Endothelial cell of umbilical vein (primary cell): Measurements from ENCODE around the gene ADM5. TPM values are rescaled to one million over a fixed set of nuclear protein-coding genes. Genes with fewer than 3 reads are reported as not detected.
A peak's percentile ranks its signal among the peaks of the same experiment; 100 is the strongest.

Experiments
- BruUV-seq: library from RNA; stranded (reverse); fragments of 400-500 nt; replicated peaks from 2 replicates; lab custom pipeline; 2021; lab: Mats Ljungman, UMichigan
- CTCF ChIA-PET: fragments of 300-600, 350-600 bp; sonication (Branson Sonifier 250); formaldehyde crosslinking; loops from one replicate; lab custom pipeline; 2021; ENCODE audit warnings: antibody characterized with exemption, inconsistent platforms; lab: Charles Lee
- POLR2A ChIA-PET: fragments of 300-600, 350-600 bp; sonication (Branson Sonifier 250); formaldehyde crosslinking; loops from one replicate; lab custom pipeline; 2021; ENCODE audit warnings: antibody characterized with exemption, inconsistent platforms; lab: Charles Lee
- DNase-seq: peaks from one replicate; pipeline ENCODE4 v3.0.0-alpha.2; 2011; ENCODE audit warnings: low read depth, low spot score
- FAIRE-seq: peaks from 2 replicates; lab custom pipeline; 2011; peaks lifted over from hg19 to GRCh38; lab: Jason Lieb, UNC
- H2AFZ ChIP-seq: 2 replicates; pipeline ENCODE4 v1.6.0; 2012; ENCODE audit warnings: low read depth, low read length, control low read depth, inconsistent platforms
- H3K27ac ChIP-seq: 2 replicates; pipeline ENCODE4 v1.5.1; 2011; ENCODE audit warnings: low read depth, mild to moderate bottlenecking, control low read depth, low read length, moderate library complexity; ENCODE audit not compliant: insufficient read depth
- H3K27me3 ChIP-seq, 2 experiments: 2 replicates each; pipeline versions ENCODE4 v1.6.0 to v1.6.1; 2011; ENCODE audit warnings: low read length in 2 of 2, mixed read lengths in 1 of 2; ENCODE audit not compliant: control insufficient read depth in 2 of 2, insufficient read depth in 2 of 2
- H3K36me3 ChIP-seq, 2 experiments: 2 replicates in 1 of 2; 3 replicates in 1 of 2; pipeline ENCODE4 v1.5.1; 2011; ENCODE audit warnings: low read length in 2 of 2, mild to moderate bottlenecking in 1 of 2, moderate library complexity in 1 of 2; ENCODE audit not compliant: control insufficient read depth in 2 of 2, insufficient read depth in 2 of 2; ENCODE audit errors: extremely low read depth in 1 of 2
- H3K4me1 ChIP-seq: 3 replicates; pipeline ENCODE4 v1.5.1; 2011; ENCODE audit warnings: mild to moderate bottlenecking, low read length; ENCODE audit not compliant: control insufficient read depth, insufficient read depth; ENCODE audit errors: extremely low read depth
- H3K4me2 ChIP-seq: 2 replicates; pipeline ENCODE4 v1.6.1; 2011; ENCODE audit warnings: low read length, control low read depth, mixed read lengths; ENCODE audit not compliant: insufficient read depth
- H3K4me3 ChIP-seq, 3 experiments: fragments of 200-600 bp in 1 of 3; sonication (generic), shearing (Covaris generic) in 1 of 3; replicated peaks in 1 of 3; 2 replicates each; pipeline ENCODE4 v1.5.1; 2011 to 2016; ENCODE audit warnings: control low read depth in 3 of 3, low read length in 3 of 3, mild to moderate bottlenecking in 2 of 3, inconsistent platforms in 1 of 3, low read depth in 1 of 3, moderate library complexity in 1 of 3; ENCODE audit not compliant: insufficient read depth in 1 of 3
- H3K79me2 ChIP-seq: 2 replicates; pipeline ENCODE4 v1.6.0; 2012; ENCODE audit warnings: low read length, inconsistent platforms; ENCODE audit not compliant: control insufficient read depth, insufficient read depth
- H3K9ac ChIP-seq: replicated peaks from 2 replicates; pipeline ENCODE3; 2011; ENCODE audit warnings: low read length, control low read depth; ENCODE audit not compliant: insufficient read depth; ENCODE audit errors: extremely low read depth
- H3K9me1 ChIP-seq: replicated peaks from 3 replicates; pipeline ENCODE4 v1.6.0; 2011; ENCODE audit warnings: mild to moderate bottlenecking, low read length; ENCODE audit not compliant: control insufficient read depth, insufficient read depth; ENCODE audit errors: extremely low read depth
- H3K9me3 ChIP-seq: replicated peaks from 2 replicates; pipeline ENCODE4 v1.5.1; 2012; ENCODE audit warnings: low read length, inconsistent platforms; ENCODE audit not compliant: control insufficient read depth, insufficient read depth
- H4K20me1 ChIP-seq: replicated peaks from 2 replicates; pipeline ENCODE3; 2011; ENCODE audit warnings: mild to moderate bottlenecking, low read length; ENCODE audit not compliant: control insufficient read depth, insufficient read depth; ENCODE audit errors: extremely low read depth
- GATA2 ChIP-seq: IDR thresholded peaks from 2 replicates; pipeline ENCODE4 v1.7.0; 2011; ENCODE audit warnings: low read depth, mild to moderate bottlenecking, moderate library complexity, mixed read lengths, low read length; ENCODE audit not compliant: insufficient read length, insufficient read depth
- MYC ChIP-seq: IDR thresholded peaks from one replicate; pipeline ENCODE4 v1.6.1; 2011; ENCODE audit warnings: mild to moderate bottlenecking, low read depth, low read length
- POLR2A ChIP-seq: IDR thresholded peaks from 2 replicates; pipeline ENCODE4 v1.6.1; 2012; ENCODE audit warnings: low read depth, mild to moderate bottlenecking, control low read depth, low read length
- POLR2AphosphoS5 ChIP-seq: IDR thresholded peaks from 2 replicates; pipeline ENCODE4 v1.6.1; 2012; ENCODE audit warnings: low read depth, mild to moderate bottlenecking, control low read depth, low read length, moderate library complexity; ENCODE audit not compliant: insufficient read depth
- dilution Hi-C: fragments of 300-500 bp; cut with MboI; formaldehyde crosslinking; loops from one replicate; pipeline ENCODE4 v1.15.0; 2019; ENCODE audit warnings: low sequenced_read_pairs; ENCODE audit not compliant: extremely low pct_ligation_motif_present
- intact Hi-C: fragments of 100-400 bp; cut with micrococcal nuclease; formaldehyde crosslinking; loops from one replicate; pipeline ENCODE4 v1.10.0; 2022
- polyA plus RNA-seq, 4 experiments: library from polyadenylated mRNA; depleted of rRNA in 3 of 4; stranded (reverse) in 3 of 4; unstranded in 1 of 4; fragments of >200 nt; gene quantifications; 2 replicates each; pipeline versions ENCODE4 v1.2.1 to v1.2.3, GENCODE V29; 2011 to 2012; ENCODE audit warnings: missing spikeins in 1 of 4
- total RNA-seq: library from RNA; stranded (reverse); gene quantifications from 2 replicates; pipeline ENCODE4 v1.2.3, GENCODE V29; 2021
- TF ChIP-seq, protein P1 (sequence below): IDR thresholded peaks from 2 replicates; pipeline ENCODE4 v1.6.1; 2011; ENCODE audit not compliant: insufficient read depth, insufficient read length

ADM5 gene
- total and polyA plus RNA-seq, 2 donors (not counting 3 experiments of a cell fraction or from before 2014, with no cell fraction given): 3.3 to 4.4 TPM

DNA sequence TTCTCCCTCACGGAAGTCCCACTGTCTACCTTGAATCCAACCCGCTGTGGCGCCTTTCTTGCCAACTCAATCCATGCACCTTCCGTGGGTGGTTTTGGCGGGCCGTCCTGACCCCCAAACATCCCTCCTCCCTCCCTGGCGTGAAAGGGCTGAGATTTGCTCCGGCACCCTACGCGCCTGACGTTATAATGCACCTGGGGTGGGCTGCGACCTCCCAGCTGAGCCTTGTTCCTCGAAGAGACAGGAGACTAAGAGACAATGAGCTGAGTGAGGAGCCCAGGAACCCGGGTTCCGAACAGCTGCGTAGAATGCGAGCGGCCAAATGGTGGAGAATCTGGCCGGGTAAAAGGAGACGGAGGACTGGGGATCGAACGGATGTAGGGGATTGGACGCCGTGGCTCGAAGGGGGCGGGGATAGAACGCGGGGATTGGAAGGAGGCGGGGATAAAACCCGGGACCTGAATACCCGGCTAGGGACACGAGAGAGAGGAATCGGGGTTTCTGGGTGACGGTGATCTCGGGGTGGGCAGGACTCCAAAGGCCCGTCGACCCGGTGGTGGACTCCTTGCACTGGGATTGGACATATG is 1.4 kb downstream of the ADM5 start, which contains the start of gene CPT1C:
Gene CPT1C, plus strand, starts transcription at position 461 of the 587 bp plus-strand sequence. CDS start 1,137 bp downstream, outside the sequence.
- BruUV-seq: TSS peak; percentile 52
- peak; percentile 95 for FAIRE-seq
- no peaks in the 10 kb centered on the region for H3K79me2 ChIP-seq
- H3K36me3 ChIP-seq: peaks cover 0 to 12% of the 10 kb centered on the region in 2 experiments
- H3K4me2 ChIP-seq: peak within 1 kb of the TSS; percentile 87
- no peaks in the 10 kb centered on the region for H3K9me1 ChIP-seq
- TF ChIP-seq POLR2AphosphoS5: peak; percentile 62
- peak; percentile 79 for TF ChIP-seq POLR2A
- no peak for TF ChIP-seq GATA2
- peak within 1 kb of the TSS; percentile 17 to 74 (median 59) for H3K4me3 ChIP-seq
- H2AFZ ChIP-seq: peak within 1 kb of the TSS; percentile 87
- CTCF ChIA-PET: interaction anchor here (0.9 to 2.9 kb wide), 3 partner anchors 10 to 110 kb away, joined by 3 to 9 read pairs (median 3); partner anchors contain the start of gene NOSIP
- H3K4me1 ChIP-seq: peaks cover 40% of the 10 kb centered on the region
- H3K9me3 ChIP-seq: no peaks in the 10 kb centered on the region
- H3K27ac ChIP-seq: no peak within 1 kb of the TSS
- intact Hi-C loops (loop anchor here (1.0 to 2.0 kb wide), 2 partner anchors 26 to 76 kb away; no protein-coding TSS in a partner anchor), dilution Hi-C loops (no loop called here)
- H3K9ac ChIP-seq: peak within 1 kb of the TSS; percentile 7
- POLR2A ChIA-PET: interaction anchor here (0.6 to 1.2 kb wide), 2 partner anchors 27 to 70 kb away, joined by 4 to 5 read pairs; no protein-coding TSS in a partner anchor
- DNase-seq: peak; percentile 83
- no peaks in the 10 kb centered on the region for H3K27me3 ChIP-seq
- no peaks in the 10 kb centered on the region for H4K20me1 ChIP-seq

DNA sequence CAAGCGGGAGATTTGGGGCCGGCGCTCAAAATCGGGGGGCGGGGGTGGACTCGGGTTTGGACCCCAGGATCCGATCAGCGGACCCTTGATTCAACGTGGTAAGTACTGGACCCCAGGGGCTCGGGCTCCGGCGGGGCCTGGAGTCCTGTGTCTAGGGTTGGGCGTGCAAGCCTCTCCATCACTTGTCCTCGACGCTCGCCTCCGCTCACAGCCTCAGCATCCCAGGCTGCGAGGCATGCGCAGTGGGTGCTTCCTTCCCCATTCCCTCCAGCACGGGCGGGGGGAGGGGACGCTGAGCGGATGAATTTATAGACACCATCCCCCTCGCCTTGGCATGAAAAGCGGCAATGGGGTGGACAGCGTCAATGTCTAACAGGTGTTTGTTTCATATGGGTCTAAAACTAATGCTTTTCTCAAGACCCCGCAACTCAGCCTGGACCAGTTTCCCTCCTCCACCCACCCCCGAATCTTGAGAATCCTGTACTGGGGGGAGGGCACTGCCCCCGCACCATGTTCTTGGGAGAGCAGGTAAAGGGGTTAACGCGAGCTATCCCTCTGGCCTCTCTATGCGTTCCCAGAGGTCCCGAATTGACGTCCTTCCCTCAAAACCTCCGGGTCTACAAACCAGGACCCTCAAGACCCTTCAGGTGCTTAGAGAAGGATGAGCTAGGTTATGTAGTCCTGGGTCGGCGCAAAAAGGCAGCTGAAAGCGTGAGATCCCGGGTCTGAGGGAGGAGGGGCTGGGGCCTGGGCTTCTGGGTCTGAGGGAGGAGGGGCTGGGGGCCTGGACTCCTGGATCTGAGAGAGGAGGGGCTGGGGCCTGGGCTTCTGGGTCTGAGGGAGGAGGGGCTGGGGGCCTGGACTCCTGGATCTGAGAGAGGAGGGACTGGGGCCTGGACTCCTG is 2.1 kb downstream of the ADM5 start:
- no peaks in the 10 kb centered on the region for H3K27me3 ChIP-seq
- peak; percentile 76 for DNase-seq
- ChIA-PET POLR2A (interaction anchor here (0.6 to 1.2 kb wide), 2 partner anchors 26 to 69 kb away, joined by 4 to 5 read pairs; no protein-coding TSS in a partner anchor), CTCF (interaction anchor here (1.5 to 2.9 kb wide), 2 partner anchors 11 to 111 kb away, joined by 3 to 9 read pairs; partner anchors contain the start of gene NOSIP)
- TF ChIP-seq POLR2AphosphoS5 (peak; percentile 34), POLR2A (peak; percentile 56), MYC (no peak)
- TF ChIP-seq, protein P1, sequence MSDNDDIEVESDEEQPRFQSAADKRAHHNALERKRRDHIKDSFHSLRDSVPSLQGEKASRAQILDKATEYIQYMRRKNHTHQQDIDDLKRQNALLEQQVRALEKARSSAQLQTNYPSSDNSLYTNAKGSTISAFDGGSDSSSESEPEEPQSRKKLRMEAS: peak; percentile 25
- peaks cover 0 to 6% of the 10 kb centered on the region in 2 experiments for H3K36me3 ChIP-seq
- no peak overlapping the region for H3K27ac ChIP-seq
- peaks cover 40% of the 10 kb centered on the region for H3K4me1 ChIP-seq
- H3K4me3 ChIP-seq: peak overlapping the region; percentile 17 to 74 (median 59)
- H3K79me2 ChIP-seq: no peaks in the 10 kb centered on the region
- no TSS peak for BruUV-seq
- no peaks in the 10 kb centered on the region for H3K9me3 ChIP-seq
- peak overlapping the region; percentile 87 for H2AFZ ChIP-seq
- H4K20me1 ChIP-seq: no peaks in the 10 kb centered on the region
- intact Hi-C loops (loop anchor here (1.0 to 2.0 kb wide), 2 partner anchors 25 to 75 kb away; no protein-coding TSS in a partner anchor), dilution Hi-C loops (no loop called here)
- H3K4me2 ChIP-seq: peak overlapping the region; percentile 87
- H3K9ac ChIP-seq: peak overlapping the region; percentile 6
- no peak for FAIRE-seq
- H3K9me1 ChIP-seq: no peaks in the 10 kb centered on the region
